ENCODE measurements around the gene ADNP2.

ADNP2 gene

DNA sequence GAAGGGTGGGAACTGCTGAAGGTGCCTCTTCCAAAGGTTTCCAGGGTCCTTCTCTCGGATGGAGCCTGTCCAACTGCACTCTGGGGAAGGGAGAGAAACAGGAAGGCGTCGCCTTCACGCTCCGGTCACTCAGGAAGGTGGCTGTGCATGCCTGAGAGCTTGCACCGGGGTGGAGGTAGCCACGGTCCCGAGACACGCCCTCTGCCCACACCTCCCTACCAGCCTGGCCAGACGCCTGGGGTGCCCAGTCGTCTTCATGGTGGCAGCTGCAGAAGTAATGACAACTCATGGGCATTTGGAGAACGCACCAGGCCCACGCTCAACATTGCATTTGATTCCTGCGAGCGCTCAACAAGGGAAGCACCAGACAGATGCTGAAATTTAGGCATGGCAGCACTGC lies 59.9 kb downstream of the ADNP2 start:
- FAIRE-seq (no peak), DNase-seq (ENCODE audit: insufficient read length, low spot score) (no peak)

DNA sequence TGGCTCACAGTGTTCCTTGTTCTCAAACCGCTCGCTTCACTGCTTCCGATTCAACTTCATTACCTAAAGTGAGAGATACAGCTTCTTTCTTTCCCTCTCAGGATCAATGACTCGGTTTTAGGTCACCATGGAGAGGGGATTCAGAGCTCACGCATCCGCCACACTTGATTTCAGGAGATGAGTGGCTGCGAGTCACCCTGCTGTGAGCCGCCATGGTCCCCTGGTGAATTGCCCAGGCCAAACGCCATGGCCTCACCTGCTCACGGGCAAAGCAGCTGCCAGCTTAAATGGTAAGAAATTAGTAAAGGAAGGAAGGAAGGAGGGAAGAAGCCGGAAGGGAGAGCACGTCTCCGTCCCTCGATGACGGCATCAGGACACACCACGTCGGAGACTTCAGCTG lies 60.5 kb downstream of the ADNP2 start:
- FAIRE-seq (no peak), DNase-seq (ENCODE audit: insufficient read length, low spot score) (no peak)

DNA sequence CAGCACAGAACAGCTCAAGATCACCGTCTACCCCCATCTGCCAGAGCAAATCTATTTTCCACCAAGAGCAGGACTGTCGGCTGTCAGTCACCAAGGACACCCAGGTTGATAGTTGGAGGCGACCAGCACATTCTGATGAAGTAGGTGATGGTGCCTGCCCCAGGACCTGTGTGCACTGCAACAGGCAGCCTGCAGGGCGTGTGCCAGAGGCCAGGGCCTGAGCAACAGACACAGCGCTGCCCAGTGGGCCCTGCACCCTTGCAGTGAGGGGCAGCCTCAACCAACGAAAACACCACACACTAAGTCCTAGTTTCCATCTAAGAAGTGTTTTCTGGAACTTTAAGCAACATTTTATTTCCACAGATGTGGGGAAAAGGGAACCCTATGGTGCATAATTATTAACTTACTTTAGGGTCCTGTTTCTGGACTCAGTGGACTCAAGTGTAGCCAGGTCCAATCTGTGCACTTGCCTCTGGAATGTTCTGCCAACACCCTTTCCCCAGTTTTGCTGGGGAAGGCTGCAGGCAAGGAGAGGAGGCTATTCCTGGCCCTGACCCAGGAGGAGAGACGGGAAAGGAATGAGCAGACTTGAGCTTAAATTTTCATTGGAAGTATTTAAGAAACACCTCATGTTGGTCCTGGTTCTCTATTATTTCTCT lies 61.5 kb downstream of the ADNP2 start:
- DNase-seq (ENCODE audit: insufficient read length, low spot score) (no peak), FAIRE-seq (no peak)

DNA sequence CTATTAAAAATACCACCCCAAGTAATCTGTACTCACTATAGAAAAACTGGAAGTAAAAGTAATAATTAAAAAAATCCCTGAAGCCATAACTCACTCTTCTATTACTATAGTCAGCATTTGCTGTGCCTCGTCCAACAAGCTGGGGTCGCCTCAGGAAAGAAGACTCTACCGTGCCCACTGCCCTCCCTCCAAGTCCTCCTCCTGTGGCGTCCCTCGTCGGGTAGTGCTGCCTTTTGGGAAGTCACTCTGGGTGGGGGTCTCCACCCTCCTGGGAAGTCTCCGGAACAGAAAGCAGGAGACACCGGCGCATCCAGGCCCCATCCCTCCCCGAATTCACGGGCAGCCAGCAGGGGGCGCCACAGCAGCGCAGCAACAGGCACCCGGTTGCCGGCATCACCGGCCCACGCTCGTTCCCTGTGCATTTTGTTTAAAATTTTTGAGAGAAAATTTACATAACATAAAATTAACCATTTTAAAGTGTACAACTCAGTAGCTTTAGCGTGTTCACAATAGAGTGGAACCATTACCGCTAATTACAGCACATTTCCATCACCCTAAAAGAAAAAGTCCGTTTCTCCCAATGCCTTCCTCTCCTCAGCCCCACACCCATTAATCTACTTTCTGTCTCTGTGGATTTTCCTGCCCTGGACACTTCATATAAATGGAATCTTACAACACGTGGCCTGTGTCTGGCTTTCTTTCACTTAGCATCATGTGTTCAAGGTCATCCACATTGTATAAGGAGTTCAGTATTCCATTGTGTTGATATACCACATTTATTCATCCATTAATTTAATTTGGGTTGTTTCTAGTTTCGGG lies 62.2 kb downstream of the ADNP2 start:
- DNase-seq (ENCODE audit: insufficient read length, low spot score) (peak; percentile 73), FAIRE-seq (peak; percentile 87)

DNA sequence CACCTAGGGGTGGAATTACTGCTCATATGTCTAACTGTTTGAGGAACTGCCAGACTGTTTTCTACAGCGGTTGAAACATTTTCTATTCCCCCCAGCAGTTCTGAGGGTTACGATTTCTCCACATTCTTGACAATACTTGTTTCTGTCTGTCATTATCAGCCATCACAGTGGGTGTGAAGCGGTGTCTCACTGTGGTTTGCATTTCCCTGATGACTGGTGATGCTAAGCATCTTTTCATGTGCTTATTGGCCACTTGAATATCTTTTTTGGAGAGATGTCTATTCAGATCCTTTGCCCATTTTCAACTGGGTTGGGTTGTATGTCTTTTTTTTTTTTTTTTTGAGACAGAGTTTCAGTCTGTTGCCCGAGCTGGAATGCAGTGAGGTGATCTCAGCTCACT lies 63.0 kb downstream of the ADNP2 start:
- FAIRE-seq (peak; percentile 55), DNase-seq (ENCODE audit: insufficient read length, low spot score) (no peak)

DNA sequence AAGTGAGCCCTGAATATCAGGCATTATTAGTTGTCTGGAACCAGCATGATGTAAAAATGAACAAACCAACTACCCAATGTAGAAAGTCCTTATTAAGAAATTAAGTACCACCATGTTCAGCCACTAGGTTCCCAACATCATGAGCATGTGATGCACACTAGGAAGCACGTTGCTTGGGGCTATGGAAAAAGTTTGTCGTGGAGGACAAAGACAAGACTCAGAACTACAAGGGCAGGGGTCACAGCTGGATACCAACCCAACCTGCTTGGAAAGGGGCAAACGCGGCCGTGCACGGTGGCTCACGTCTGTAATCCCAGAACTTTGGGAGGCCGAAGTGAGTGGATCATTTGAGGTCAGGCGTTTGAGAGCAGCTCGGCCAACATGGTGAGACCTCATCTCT lies 64.0 kb downstream of the ADNP2 start:
- no peak for DNase-seq (ENCODE audit: insufficient read length, low spot score)
- FAIRE-seq: no peak

DNA sequence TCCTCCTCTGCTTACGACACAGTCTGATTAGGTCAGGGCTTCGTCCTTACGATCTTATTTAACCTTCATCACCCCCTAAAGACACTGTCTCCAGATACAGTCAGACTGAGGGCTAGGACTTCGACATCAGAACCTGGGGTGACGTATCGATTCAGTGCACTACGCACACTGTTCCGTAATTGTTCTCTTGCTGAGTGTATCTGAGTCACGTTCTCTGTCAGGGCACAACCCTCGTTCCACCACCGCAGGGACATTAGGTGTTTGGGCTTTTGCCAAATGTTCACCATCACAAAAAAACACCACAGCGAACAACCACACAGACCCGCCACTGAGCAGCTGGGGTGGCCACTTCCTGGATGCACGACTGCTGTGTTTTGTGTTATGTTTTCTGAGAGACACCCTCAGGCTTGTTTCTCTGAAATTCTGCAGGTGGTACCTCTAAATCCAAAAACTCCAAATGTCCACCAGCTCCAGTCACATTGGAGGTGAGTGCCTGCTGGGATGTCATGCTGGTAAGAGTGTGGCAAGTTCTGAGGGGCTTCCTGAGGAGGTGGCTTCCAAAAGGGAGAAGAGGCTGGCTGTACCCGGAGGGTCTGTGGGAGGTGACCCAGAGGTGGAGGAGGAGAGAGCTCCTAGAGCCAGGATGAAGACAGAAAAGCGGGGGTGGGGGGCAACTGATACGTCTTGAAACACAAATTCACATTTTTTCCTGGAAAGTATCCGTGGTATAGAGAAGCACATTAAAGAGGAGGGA lies 66.6 kb downstream of the ADNP2 start:
- FAIRE-seq (peak; percentile 11), DNase-seq (ENCODE audit: insufficient read length, low spot score) (no peak)

DNA sequence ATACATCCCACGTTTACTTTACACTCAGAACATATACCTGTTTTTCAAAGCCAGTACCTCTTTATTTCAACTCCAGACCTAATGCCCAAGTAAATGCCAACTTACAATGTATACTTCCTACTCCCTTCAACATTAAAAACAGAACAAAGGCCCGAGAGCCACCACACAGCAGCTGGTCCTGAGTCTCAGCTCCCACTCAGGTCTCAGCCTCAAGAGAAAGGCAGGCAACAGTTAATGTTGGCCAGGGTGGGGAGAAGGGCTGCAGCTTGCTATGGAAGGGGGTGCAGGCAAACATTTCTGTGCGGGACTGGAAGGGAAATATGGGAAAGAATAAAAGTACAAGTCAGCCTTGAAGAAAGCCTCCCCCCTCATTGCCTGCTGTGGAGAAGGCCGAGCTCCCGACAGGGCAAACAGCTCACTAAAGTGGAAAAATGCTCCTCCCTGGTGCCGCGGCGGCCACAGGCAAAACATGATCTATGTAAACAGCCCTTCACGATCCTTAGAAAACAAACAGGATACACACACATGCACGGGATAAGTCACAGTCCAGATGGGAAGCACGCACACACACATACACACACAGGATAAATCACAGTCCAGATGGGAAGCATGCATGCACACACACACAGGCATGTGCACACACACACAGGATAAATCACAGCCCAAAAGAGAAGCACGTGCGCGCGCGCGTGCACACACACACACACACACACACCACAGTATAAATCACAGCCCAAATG lies 67.4 kb downstream of the ADNP2 start:
- DNase-seq (ENCODE audit: insufficient read length, low spot score): no peak
- FAIRE-seq: no peak

DNA sequence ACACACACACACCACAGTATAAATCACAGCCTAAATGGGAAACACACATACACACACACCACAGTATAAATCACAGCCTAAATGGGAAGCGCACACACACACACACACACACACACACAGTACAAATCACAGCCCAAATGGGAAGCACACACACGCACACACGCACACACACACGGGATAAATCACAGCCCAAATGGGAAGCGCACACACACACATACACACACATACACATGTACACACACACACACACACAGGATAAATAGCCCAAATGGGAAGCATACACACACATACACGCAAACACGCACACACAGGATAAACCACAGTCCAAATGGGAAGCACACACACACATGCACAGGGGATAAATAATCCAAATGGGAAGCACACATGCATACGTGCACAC lies 68.1 kb downstream of the ADNP2 start:
- FAIRE-seq: no peak

DNA sequence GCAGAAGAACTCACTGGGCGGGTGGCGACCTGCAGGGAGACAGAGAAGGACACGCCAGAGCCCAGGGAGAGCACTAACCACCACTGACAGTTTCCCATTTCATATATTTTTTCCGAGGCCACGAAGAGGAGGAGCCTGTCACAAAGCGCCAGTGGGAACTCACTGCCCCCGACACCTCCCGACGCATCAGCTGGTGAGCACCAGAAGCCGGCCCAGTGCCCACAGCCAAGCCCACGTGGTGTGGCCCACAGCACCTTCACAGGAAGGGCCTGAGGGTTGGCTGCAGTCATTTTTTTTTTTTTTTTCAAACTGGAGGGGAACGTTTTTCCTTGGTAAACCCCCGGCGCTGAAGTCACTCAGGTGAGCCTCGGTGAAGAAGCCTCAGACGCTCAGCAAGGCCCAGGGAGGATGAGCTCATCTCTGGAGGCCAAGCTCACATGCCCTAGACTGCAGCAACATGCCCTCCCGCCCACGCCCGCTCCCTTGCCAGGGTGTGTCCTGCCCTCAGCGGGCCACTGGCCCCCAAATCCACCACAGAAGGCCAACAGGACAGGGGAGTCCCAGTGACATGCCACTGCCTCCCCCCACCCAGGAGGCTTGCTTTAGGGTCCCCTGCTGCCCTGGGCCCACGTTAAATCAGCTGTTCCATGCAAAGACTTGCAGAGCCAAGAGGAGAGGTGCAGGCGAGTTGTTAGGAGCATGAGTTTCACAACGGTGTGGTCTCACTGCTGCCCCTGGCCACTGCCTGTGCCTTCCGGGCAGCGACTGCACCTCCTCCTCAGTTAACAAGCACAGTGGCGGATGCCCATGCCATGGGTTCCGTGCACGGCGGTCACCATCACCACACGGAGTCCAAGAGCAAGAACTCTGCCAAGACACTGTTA lies 70.1 kb downstream of the ADNP2 start:
- FAIRE-seq (no peak), DNase-seq (ENCODE audit: insufficient read length, low spot score) (no peak)

More for the DNA sequence above, 68.1 kb downstream of the ADNP2 start:
- no peak for DNase-seq (ENCODE audit: insufficient read length, low spot score)

DNA sequence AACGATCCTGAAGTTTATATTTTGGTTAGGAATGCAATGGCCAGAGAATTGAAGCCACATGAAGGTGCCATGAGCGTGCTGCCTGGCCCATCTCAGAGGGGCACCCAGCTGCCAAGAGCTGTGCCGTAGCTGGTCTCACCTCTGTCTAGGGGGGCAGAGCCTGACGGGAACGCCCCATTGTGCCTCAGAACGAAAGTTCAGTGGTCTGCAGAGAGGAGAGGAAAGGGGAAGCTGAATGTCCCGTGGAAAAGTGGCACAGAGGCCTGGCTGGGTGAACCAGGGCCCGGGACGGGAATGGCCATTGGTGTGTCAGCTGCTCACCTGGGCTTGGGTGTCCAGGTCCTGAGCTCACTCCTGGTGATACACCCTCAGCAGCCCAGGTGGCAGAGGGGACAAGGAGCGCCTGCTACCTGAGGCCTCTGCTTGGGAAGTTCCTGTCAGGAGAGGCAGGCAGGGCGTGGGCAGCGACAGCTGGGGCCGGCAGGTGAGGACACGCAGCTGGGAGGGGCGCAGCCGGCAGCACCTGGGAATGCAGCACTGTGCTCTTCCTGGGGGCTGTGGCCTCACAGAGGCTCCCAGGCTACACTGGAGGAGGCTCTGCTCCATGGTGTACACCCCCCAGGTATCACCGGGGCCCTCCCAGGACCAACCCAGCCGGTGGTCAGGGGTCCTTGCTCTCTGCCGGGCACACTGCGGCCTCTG lies 70.9 kb downstream of the ADNP2 start:
- DNase-seq (ENCODE audit: insufficient read length, low spot score) (no peak), FAIRE-seq (no peak)

DNA sequence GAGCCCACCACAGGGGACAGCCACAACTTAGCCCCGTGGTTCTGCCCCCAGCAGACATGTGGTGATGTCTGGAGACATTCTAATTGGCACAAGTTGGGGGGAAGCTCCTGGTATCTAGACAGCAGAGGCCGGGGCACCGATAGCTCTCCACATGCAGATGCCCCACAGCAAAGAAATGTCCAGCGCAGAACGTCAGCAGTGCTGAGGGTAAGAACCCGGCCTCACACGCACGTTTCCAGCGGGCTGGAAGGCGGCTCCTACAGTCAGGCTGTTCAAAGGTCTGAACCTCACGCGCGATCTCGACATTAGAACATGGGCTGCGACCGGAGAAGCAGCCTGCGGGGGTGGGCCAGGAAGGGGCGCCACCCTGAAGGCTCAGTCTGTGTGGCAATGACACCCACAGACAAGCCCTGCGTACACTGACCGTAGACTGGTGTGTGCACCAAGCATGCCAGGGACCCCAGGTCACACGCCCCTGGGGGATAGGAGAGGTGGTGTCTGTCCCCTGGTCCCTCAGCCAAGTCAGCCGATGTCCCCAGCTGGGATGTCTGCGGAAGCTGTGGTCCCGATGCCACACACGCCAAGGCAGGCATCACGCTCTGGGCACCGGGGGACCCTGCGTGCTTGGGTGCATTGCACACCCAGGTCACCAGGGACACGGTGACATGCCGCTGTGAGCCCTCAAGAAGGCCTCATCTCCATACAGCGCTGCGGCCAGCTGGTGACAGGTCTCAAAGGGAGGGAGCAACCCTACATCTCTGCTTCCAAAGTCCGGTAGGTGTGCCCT lies 71.9 kb downstream of the ADNP2 start:
- DNase-seq (ENCODE audit: insufficient read length, low spot score) (no peak), FAIRE-seq (no peak)

DNA sequence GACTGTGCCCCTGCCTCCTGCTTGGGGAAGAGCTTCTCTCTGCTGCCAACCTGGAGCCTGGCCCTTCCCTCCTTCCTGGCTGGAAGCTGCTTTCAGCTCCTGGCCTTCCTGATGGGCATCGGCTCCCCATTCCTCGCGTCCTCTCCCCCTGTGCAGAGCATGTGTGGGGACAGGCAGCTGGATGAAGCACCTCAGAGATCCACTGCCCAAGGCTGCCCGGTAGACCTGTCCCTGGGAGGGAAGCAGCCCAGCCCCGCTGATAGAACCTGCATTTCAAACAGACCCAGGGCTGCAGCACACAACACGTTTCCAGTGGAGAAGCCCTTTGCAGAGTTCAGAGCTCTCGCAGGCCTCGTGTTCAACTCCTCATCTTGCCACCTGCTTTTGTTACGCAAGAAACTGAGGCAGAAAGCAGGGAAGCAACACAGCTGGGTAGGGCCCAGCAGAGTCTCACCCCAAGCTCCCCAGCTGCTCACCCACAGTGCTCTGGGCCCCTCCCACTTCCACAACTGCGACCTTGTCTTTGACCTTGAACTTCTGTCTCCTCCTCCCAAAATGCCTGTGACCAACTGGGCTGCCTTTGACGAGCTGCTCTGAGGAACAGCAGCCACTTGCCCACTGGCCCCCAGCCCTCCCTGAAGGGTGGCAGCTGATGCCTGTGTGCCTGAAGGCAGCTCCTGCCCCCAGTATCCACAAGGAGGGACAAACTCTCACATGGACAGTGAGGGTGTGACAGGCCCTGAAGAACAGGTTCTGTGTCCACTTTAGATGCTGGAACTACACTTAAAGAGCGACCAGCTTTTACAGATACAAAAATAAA lies 72.8 kb downstream of the ADNP2 start:
- FAIRE-seq (no peak), DNase-seq (ENCODE audit: insufficient read length, low spot score) (no peak)

DNA sequence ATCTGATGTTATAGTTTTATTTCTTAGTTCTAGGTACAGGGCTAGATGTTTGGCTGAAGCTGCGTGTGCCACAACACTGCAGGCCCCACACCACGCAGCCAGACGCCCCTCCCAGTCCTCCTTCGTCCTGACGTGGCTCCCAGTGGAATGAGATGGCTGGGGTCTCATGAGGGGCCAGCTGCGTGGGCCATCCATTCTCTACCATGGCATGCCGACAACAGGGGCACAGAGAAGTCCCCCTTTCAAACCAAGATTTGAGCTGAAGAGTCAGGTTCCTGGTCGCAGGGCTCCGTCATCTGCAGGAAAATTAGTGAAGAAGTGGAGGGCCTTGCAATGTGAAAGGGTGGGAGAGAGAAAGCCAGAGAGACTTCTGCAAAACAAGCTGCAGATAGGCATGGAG lies 73.8 kb downstream of the ADNP2 start:
- FAIRE-seq (no peak), DNase-seq (ENCODE audit: insufficient read length, low spot score) (no peak)

DNA sequence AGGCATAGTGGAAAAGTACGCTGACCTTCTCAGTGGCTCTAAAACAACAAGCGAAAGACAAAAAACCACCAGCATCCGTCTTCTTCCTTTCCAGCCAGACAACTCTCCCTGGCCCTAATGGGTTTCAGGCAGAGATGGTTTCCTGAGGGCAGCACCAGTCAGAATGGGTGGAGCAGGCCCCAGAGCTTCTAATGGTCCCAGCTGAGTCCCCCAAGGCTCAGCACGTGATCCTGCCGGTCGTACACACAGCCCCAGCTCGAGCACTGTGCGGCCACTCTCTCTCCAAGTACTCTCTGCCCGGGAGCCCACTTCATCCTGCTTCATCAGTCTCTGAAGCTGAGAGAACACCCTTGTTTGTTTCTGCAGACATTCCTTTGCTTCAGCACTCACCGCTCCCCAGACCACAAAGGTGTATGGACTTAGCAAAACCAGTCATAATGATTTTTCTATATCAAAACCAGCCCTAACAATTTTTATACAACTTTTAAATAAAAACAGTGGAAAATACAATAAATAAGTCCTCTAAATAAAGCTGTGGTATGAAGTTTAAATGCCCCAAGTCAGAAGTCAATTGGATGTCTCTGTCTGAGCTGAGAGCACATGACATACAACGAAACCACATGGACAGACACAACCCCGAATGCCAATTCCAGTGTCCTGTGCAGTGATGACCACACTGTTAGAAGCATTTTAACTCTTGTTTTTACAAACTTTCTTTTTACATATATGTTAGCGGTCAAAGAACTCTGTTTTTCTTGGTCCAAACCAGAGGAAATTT lies 74.4 kb downstream of the ADNP2 start:
- no peak for DNase-seq (ENCODE audit: insufficient read length, low spot score)
- FAIRE-seq: no peak

DNA sequence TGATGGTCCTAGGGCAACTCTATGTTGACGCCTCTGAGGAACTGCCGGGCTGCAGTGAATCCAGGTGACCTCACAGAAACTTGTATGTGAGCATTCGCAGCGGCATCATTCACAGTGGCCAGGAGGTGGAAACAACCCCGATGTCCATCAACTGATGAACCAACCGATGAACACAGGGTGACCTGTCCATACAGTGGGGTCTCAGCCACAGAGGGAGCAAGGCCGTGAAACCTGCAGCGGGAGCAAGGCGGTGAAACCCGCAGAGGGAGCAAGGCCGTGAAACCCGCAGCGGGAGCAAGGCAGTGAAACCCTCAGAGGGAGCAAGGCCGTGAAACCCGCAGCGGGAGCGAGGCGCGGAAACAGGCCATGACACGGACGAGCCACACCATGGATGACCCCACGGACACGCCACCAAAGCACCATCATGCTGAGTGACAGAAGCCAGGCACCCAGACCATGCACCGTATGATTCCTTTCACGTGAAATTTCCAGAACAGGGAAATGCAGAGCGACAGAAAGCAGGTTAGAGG lies 75.2 kb downstream of the ADNP2 start:
- no peak for DNase-seq (ENCODE audit: insufficient read length, low spot score)
- no peak for FAIRE-seq

DNA sequence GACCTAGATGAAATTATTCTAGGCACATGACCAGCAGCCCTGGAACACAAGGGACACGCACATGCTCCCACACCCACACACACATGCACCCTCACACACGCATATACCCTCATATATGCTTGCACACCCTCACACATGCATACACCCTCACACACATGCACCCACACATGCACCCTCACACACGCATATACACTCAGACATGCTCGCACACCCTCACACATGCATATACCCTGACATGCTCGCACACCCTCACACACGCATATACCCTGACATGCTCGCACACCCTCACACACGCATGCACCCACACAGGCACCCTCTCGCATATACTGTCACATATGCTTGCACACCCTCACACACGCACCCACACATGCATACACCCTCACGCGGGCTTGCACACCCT lies 76.5 kb downstream of the ADNP2 start:
- DNase-seq (ENCODE audit: insufficient read length, low spot score) (no peak), FAIRE-seq (no peak)

All from GM19239 (cell line).